ENCODE measurements around the gene PRADC1. TPM values are rescaled to one million over a fixed set of nuclear protein-coding genes. Genes with fewer than 3 reads are reported as not detected.

The PRADC1 gene
- total and polyA plus RNA-seq, 4 donors: 12.1 to 41.4 (median 30.6) TPM

- Histone ChIP-seq H3K27ac (ENCODE audit: low read depth in 1 of 2, low read length in 2 of 2) (no peak overlapping the region), H3K9ac (ENCODE audit: low read depth in 1 of 2, low read length in 2 of 2) (no peak overlapping the region), H3K4me1 (ENCODE audit: control insufficient read depth in 4 of 4, insufficient read depth in 4 of 4, low read length in 3 of 4) (peaks cover 3 to 12% (median 7%) of the 10 kb centered on the region in 4 donors), H3K4me3 (ENCODE audit: low read depth in 1 of 3, low read length in 3 of 3) (no peak overlapping the region), H3K36me3 (ENCODE audit: control insufficient read depth in 4 of 4, insufficient read depth in 3 of 4, low read depth in 1 of 4, low read length in 3 of 4) (no peaks in the 10 kb centered on the region), H3K9me3 (ENCODE audit: control insufficient read depth in 4 of 4, low read length in 3 of 4) (no peaks in the 10 kb centered on the region), H3K27me3 (ENCODE audit: control insufficient read depth in 4 of 4, insufficient read depth in 4 of 4, low read length in 3 of 4) (peaks cover 0 to 7% (median 0%) of the 10 kb centered on the region in 4 donors)
- DNase-seq (ENCODE audit: low spot score): no peak
- 92% methylated on average over 28 of the region's 28 CpGs for WGBS
- TF ChIP-seq YY1 (IDR thresholded peaks at IDR 0.05) (no peak), GABPA (IDR thresholded peaks at IDR 0.05 in 1 of 2, conservative IDR thresholded peaks at IDR 0.05 in 1 of 2) (no peak), RXRA (IDR thresholded peaks at IDR 0.05) (no peak), EGR1 (IDR thresholded peaks at IDR 0.05; ENCODE audit: low read depth in 2 of 2) (no peak), REST (IDR thresholded peaks at IDR 0.05) (no peak), MAX (IDR thresholded peaks at IDR 0.05) (no peak), NR2F2 (IDR thresholded peaks at IDR 0.05) (no peak), RAD21 (IDR thresholded peaks at IDR 0.05) (no peak), ATF3 (IDR thresholded peaks at IDR 0.05) (no peak), SP1 (IDR thresholded peaks at IDR 0.05) (no peak), FOXA1 (IDR thresholded peaks at IDR 0.05) (no peak), FOXA2 (IDR thresholded peaks at IDR 0.05) (no peak), HNF4A (conservative IDR thresholded peaks at IDR 0.05) (no peak), ZBTB33 (IDR thresholded peaks at IDR 0.05) (no peak), JUND (IDR thresholded peaks at IDR 0.05) (no peak), TAF1 (conservative IDR thresholded peaks at IDR 0.05) (no peak), HNF4G (IDR thresholded peaks at IDR 0.05) (no peak), CTCF (IDR thresholded peaks at IDR 0.05; ENCODE audit: low read depth, low read length, missing input control) (no peak)
Measured at GRCh38 chr2:73265298-73266060, 32.4 kb upstream of the PRADC1 start.

Data from liver (tissue), 9 donors.